Activated T-helper 1 cell treated with Interleukin-2 at 50 U/mL for 16 hours (primary cell): Measurements from ENCODE around the gene USP1.

ENCODE experiments used
- DNase-seq: peaks from one replicate; pipeline ENCODE4 v3.0.0-alpha.2; 2020; ENCODE audit warnings: low read depth

Gene USP1

DNA sequence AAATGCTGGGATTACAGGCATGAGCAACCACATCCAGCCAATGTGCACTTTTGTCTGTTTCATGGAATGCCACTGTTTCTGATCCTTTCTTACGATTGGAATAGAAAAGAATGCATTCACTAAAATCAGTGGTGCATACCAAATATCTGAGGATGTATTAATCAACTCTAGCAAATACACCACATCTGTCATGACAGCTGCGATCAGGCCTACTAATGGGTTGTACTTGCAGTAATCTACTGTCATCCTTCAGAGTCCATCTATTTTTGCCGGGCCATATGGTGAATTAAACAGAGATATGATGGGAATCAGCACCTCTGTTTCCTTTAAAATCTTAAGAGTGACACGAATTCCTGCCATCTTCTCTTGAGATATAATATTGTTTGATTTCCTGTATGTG lies 8.5 kb upstream of the USP1 start:
- no peak for DNase-seq

DNA sequence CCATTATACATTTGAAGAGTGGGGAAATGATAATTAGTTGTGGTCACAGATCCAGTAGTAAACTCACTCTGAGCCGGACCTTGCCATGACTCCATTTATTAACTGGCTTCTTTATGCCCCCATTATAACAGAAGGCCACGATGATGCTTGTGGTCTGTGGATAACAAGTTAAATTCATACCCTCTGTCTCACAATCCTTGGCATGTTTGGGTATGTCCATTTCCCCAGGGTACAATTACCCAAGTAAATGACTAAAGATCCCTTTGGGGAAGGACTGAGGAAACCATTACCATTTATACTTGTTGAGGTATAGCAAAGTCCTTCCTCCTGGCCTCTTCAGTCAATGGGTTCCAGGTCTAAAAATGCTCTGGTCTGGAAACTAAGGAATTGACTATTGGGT lies 7.3 kb upstream of the USP1 start:
- DNase-seq = no peak

DNA sequence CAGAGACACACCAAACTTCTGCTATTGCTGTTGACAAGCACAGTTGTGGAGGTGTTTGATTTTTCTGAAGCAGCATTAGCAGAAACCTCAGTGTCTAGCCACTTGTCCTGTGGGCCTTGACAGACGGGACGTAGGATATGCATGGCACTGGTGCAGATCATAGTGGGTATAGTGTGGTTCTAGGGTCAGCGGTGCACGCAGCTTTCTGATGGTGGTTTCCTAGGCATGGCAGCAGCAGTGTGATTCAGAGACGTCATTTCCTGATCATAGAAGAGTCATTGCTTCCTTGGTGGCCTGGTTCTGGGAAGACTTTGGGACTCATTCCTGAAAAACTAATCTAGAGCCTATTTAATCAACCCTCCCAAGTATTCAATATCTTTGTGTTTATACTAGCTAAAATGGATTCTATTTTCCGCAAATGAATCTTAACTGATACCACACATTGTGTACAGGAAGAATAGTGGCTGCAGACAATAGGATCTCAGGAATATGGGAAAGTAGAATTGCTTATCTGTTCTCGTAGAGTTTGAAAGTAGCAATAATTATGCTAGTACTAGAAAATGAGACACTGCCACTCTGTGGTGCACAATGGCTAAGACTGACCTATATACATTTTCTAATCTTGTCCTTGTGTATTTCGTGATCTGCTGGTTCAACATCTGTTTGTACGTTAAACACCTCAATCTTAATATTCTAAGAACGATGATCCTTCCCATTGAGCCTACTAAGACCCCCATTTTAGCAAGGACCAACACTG lies 2.8 kb upstream of the USP1 start:
- no peak for DNase-seq

DNA sequence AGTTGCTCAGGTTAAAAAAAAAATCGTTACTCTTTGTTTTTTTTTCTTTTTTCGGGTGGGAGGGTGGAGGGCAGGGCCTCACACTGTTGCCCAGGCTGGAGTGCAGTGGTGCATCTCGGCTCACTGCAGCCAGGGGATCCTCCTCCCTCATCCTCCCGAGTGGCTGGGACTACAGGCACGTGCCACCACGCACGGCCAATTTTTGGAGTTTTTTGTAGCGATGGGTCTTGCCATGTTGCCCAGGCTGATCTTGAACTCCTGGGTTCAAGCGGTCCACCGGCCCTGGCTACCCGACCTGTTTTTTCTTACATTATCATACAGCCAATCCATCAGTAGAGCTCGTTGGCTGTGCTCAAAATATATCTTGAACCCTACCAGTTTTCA lies 2.2 kb upstream of the USP1 start:
- DNase-seq = no peak

DNA sequence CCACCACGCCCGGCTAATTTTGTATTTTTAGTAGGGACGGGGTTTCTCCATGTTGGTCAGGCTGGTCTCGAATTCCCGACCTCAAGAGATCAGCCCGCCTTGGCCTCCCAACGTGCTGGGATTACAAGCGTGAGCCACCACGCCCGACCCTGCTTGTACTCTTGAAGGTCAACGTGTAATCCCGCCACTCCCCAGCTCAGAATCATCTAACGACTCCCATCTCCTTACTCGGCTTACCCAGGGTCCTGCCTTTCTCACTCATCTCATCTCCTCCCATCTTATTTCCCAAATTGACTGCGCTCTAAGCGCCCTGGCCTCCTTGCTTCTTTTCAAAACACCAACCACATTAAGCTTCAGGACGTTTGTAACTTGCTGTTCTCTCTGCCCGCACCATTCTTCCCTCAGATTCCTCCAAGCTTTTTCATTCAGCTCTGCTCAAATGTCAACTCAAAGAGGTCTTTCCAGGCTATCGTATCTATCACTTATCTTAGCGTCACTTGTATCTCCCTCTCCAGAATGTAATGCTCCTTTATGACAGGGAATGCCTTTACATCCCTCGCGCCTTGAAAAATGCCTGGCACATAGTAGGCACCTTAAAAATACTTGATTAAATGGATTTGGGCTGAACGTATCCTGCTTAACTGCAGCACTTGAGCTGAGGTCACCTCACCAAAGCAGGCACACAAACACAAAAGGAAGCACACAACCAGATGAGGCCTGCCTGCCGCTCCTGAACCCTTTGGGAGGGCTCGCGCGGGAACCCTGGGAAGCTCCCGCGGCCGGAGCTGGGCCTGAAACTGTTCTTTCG lies 1.4 kb upstream of the USP1 start:
- DNase-seq = no peak

DNA sequence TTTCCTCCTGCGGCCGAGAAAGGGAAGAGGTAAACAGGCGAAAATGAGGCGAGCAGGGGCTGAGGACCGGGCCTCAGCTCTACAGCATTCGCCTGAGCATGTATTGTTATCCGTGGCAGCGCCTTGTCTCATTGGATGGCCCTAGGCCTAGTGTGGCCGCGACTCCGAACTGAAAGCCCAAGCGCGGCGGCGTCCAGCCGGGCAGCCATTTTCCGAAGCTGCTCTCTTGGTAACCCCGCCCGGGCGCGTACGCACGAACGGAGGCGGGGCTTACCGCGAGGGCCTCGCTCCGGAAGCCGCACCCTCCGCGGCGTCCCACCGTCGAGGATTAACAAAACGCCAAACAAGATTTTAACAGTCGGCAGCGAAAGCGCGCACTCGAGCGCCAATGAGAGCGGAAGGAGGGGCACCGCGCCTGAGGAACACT lies 797 bp upstream of the USP1 start:
- peak; percentile 95 for DNase-seq

DNA sequence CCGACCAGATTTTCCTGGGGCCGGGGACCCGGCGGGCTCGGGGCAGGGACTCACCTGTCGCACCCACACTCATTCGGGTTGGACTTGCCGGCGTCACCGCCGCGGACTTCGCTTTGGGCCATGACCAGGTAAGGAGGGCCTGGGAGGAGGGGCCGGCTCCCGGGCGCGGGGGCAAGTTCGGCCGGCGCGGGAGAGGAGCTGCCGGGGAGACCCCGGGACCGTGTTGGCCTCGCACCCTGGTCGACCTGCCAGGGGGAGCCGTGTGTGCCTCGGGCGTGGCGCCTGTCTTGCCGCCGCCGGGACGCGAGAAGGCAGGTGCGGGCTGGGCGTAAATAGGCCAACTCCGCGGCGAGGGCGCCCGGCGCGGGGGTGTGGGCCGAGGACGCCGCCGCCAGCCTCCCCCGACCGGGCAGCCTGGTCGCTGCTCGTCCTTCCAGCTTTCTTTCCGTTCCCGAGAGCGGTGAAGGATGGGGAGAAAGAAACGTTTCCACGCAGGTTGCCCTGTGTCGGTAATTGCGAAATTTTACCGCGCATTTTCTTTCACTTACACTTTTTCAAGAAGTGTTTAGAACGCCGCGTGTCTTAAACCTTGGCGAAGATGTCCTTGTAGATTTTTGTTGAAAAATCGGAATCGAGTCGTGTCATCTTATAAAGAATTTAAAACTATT lies 558 bp downstream of the USP1 start:
- peak; percentile 28 for DNase-seq

DNA sequence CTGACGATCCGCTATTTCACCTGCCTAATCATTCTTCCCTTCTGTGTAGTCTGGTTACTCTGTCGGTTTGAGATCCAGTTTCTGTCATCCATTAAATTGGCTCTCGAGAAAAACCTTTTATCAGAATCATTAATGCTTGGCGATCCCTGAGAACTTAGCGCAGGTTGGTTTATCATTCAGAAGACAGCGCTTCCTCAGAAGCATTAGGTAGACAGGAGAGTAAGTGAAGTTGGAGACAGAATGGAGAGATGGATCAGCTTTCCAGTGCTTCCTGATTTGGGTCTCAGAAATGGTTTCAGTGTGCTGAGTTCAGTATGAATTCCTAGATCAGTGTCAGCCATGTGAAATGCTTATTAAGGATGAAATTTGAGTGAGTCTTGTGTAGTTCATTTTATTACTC lies 1.3 kb downstream of the USP1 start:
- DNase-seq = no peak

DNA sequence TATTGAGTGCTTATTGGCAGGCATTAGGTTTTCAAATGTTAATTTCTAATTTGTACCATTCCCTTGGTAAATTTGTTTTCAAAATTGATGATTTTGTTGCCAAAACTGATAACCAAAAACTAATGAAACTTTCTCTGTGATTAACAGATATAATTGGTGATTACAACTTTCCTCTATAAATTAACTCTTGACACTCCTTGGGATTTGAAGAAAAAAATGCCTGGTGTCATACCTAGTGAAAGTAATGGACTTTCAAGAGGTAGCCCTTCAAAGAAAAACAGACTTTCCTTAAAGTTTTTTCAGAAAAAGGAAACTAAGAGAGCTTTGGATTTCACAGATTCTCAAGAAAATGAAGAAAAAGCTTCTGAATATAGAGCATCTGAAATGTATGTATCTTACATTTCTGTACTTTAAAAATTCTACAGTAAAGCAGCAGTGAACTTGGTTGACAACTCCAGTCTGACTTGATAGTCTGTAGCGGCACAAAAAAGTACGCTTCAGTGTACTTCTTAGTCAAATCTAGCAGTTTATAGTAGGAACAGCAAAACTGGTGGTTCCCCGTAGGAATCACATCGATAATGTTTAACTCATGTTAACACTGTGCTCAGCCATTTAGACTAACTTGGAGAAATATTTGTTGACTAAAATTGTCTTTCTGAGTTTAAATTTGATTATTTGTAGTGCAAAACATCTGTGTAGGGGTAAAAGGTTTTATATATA lies 3.0 kb downstream of the USP1 start:
- DNase-seq = no peak

DNA sequence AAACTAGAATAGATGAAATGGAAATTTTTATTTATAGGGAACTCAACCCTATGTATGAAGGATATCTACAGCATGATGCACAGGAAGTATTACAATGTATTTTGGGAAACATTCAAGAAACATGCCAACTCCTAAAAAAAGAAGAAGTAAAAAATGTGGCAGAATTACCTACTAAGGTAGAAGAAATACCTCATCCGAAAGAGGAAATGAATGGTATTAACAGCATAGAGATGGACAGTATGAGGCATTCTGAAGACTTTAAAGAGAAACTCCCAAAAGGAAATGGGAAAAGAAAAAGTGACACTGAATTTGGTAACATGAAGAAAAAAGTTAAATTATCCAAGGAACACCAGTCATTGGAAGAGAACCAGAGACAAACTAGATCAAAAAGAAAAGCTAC lies 7.9 kb downstream of the USP1 start:
- DNase-seq = no peak

DNA sequence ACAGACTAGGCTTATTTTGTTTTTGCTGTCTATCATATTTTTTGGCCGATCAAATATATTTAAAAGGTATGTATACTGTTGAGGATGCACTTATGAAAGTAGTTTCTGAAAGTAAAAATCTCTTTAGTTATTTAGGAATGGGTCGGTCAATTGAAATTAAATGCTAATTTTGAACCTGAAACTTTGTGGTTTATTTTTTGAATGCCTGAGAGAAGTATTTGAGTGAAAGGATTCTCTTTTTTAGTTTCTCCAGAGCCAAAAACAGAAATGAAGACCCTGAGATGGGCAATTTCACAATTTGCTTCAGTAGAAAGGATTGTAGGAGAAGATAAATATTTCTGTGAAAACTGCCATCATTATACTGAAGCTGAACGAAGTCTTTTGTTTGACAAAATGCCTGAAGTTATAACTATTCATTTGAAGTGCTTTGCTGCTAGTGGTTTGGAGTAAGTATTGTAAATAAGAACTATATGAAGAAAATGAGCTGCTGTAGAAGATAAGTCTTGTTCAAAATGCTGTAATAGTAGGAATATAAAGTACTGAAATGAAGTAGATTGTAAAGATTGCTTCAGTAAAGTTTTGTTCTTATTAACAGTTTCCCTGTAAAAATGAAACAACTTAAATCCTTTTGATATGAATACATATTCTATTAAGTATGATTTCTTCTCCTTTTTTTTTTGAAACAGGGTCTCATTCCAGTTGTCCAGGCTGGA lies 11.5 kb downstream of the USP1 start:
- DNase-seq = no peak

DNA sequence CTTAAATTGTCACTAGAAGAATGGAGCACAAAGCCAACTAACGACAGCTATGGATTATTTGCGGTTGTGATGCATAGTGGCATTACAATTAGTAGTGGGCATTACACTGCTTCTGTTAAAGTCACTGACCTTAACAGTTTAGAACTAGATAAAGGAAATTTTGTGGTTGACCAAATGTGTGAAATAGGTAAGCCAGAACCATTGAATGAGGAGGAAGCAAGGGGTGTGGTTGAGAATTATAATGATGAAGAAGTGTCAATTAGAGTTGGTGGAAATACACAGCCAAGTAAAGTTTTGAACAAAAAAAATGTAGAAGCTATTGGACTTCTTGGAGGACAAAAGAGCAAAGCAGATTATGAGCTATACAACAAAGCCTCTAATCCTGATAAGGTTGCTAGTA lies 13.5 kb downstream of the USP1 start:
- DNase-seq = no peak

DNA sequence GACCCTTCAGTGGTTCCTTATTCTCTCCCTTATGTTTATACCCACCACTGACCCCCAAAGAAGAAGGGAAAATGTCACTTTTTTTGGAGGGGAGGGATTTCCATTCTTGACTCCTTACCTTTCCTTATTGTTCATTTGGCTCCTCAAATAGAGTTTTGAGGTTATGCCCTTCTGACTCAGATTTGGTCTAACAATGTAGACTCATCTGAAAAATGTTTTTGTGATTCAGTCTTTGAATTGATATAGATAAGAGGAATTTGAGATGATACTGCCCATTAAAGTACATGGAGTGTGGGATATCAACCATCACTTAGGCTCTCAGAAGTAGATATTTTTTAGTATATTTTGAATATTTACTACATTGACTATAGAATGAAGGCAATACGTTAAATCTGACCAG lies 16.1 kb downstream of the USP1 start:
- DNase-seq = no peak

DNA sequence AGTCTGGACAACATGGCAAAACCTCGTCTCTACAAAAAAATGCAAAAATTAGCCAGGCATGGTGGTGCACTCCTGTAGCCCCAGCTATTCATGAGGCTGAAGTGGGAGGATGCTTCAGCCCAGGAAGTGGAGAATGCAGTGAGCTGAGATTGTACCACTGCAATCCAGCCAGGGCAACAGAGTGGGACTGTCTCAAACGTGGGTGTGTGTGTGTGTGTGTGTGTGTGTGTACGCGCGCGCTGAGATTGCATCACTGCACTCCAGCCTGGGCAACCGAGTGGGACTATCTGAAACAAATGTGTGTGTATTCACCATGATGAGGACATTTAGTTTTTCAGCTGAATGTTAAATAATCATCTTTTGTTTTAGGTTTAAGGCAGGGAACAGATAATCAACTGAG lies 21.1 kb downstream of the USP1 start:
- no peak for DNase-seq

DNA sequence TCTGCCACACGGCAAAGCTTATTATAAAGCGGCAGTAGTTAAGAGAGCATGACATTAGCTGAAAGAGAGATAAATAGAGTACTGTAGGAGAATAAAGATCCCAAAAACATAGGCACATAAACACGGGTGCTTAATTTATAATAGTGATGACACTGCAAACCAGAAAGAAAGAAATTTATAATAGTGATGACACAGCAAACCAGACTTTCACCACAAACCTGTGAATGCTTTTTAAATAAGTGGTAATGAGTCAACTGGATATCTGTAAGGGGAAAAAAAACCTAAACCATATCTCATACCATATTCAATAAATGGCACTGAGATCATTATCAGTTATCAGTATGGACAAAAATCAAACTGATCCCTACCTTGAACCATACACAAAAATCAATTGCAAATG lies 25.5 kb downstream of the USP1 start:
- no peak for DNase-seq

DNA sequence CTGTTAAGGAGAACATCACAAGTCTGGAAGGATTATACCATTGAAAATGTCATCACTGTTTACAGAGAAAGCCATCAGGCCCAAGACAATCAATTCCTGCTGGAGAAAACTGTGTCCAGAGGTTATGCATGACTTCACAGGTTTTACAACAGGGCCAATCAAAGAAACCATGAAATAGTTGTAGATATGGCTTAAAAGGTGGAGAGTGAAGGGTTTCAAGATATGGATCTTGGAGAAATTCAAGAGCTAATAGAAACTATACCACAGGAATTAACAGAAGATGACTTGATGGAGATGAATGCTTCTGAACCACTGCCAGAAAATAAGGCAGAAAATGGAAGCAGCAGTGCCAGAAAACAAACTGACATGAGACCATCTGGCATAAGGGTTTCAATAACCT lies 30.2 kb downstream of the USP1 start:
- no peak for DNase-seq

DNA sequence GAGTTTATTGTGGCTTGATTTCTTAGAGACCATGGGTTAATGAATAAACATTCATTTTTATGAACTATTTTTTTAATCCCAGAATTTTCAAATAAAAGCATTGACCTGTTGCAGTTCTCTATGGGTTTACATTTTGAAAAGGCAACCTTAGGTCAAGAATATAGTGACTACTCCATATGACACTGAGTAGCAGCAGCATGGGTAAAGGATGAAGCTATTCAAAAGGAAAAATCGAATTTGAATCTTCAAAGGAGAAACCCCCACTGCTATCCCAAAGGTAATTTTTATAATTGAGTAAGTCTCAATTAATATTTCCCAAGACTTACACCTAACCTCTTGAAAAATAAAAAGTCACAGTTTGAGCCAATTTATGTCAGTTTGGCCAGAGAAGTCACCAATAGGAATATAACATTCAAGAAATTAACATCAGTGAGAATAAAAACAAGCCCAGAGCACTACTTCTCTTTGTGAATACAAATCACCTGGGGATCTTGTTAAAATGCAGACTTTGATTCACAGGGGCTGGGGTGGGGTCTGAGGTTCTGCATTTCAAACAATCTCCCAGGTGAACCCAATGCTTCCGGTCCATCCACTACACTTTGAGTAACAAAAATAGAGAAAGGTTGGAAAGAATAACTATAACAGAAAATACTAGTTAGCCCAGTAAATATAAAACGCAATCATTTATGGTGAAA lies 39.8 kb downstream of the USP1 start:
- DNase-seq = no peak

DNA sequence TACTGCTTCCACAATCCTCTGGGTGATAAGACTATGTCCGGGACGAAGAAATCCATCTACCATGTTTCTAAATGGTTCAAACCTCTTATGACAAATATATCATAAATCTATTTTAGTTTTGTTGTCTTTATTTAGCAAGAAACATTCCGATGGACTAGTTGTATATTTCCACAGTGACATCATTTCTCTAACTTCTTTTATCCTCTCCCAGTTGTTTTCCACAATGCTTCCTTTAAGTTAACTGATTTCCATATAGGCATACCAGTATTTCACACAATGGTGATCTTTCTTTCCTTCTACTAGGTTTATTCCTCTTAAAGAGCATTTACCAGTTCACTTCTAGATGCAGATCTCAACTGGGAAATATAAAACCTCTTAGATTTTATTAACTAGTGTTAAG lies 44.8 kb downstream of the USP1 start:
- no peak for DNase-seq

DNA sequence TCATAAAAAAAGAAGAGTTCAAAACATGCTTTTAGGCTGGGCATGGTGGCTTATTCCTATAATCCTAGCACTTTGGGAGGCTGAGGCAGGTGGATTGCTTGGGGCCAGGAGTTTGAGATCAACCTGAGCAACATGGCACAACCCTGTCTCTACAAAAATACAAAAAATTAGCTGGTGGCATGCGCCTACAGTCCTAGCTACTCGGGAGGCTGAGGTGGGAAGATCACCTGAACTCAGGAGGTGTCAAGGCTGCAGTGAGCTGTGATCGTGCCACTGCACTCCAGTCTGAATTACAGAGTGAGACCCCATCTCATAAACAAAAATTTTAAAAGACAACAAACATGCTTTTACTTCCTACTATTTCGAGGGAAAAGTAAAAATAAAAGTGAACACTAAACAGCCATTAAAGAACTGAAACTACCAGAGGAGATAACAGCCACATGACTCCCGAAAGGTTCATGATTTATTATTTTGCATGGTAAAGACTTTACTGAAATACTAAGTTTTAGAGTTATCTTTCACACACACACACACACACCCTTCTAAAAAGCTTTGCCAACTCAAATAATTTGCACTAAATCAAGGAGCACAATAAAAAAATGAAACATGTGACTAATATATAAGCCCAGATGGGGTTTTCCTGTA lies 48.1 kb downstream of the USP1 start:
- DNase-seq = no peak

DNA sequence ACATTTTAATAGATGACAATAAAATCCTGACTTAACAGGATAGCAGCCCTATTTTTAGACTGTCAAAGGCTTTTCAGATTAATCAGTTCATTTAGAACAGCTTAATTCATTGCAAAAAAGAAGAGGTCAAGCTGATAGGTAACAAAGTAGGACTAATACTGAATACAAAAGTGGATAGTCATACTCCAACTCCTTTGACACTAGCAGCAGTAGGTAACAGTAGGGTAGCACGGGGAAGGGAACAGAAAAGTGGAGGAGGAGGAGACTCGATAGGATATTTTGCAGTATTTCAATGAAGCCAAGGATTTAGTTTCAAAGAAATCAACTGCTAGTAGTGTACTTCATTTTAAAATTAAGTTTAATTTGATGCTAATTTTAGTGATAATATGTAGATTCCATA lies 51.1 kb downstream of the USP1 start:
- DNase-seq = no peak

DNA sequence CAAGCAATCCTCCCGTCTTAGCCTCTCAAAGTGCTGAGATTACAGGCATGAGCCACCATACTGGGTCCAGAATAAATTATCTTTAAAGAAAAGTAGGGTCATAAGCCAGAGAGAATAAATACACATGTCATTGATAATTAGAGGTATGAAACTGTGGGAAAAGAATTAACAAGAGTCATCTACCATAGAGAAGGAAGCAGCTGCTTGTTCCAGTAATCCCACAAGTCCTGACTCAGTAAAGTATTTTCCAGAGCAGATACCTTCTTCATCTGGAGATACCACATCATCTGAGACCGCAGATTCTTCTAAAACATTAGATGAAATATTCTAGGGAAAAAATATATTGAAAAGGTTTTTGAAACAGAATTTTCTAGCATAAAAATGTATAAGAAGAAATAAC lies 55.7 kb downstream of the USP1 start:
- DNase-seq = no peak
